Measurements from ENCODE around the gene DRD4. TPM values are rescaled to one million over a fixed set of nuclear protein-coding genes. Genes with fewer than 3 reads are reported as not detected.

The DRD4 gene
- total RNA-seq, 1 donor from 2014 or later = 0.49 TPM

- ChIA-PET POLR2A (interaction anchor here (0.6 to 3.8 kb wide), 15 partner anchors 11 to 211 kb away, joined by 3 to 27 read pairs (median 5); partner anchors contain the start of genes DEAF1, GATD1, HRAS and LRRC56), CTCF (no interaction called here)
- ATAC-seq (ENCODE audit: low read depth) (no peak), DNase-seq (no peak)
- H3K9me3 Mint-ChIP-seq = no peaks in the 10 kb centered on the region
- H3K36me3 Mint-ChIP-seq (ENCODE audit: low read depth) = peaks cover 16% of the 10 kb centered on the region
- no peaks in the 10 kb centered on the region for H3K27me3 Mint-ChIP-seq
- H3K27ac Mint-ChIP-seq = peak overlapping the region; percentile 88
- TF ChIP-seq CTCF (IDR thresholded peaks at IDR 0.05) = no peak
- intact Hi-C loops (cut with micrococcal nuclease) = loop anchor here (1.0 to 10.0 kb wide), 5 partner anchors 20 to 1238 kb away; partner anchors contain the start of genes DEAF1, DRD4, LSP1 and TMEM80
- peaks cover 25% of the 10 kb centered on the region for H3K4me1 Mint-ChIP-seq
- peak overlapping the region; percentile 90 for H3K4me3 Mint-ChIP-seq
These were observed 20.5 kb upstream of the DRD4 start for GRCh38 chr11:616320-617198.

GRCh38 chr11:617199-617911 lies 19.7 kb upstream of the DRD4 start:
- no peak for TF ChIP-seq CTCF (IDR thresholded peaks at IDR 0.05)
- Mint-ChIP-seq H3K36me3 (ENCODE audit: low read depth) (peaks cover 8% of the 10 kb centered on the region), H3K27ac (peak overlapping the region; percentile 30), H3K9me3 (no peaks in the 10 kb centered on the region), H3K27me3 (no peaks in the 10 kb centered on the region), H3K4me1 (peaks cover 23% of the 10 kb centered on the region), H3K4me3 (no peak overlapping the region)
- intact Hi-C loops (cut with micrococcal nuclease) = loop anchor here (2.0 to 10.0 kb wide), 4 partner anchors 19 to 1237 kb away; partner anchors contain the start of genes DRD4 and LSP1
- POLR2A ChIA-PET = interaction anchor here (0.6 kb wide), 1 partner anchor 317 kb away, joined by 3 read pairs; no protein-coding TSS in a partner anchor
- ATAC-seq (ENCODE audit: low read depth) (no peak), DNase-seq (no peak)
- CTCF ChIA-PET = no interaction called here

GRCh38 chr11:617912-618682 lies 19.0 kb upstream of the DRD4 start:
- POLR2A ChIA-PET = interaction anchor here (0.6 kb wide), 1 partner anchor 317 kb away, joined by 3 read pairs; no protein-coding TSS in a partner anchor
- no peak for TF ChIP-seq CTCF (IDR thresholded peaks at IDR 0.05)
- CTCF ChIA-PET = no interaction called here
- ATAC-seq (ENCODE audit: low read depth) (no peak), DNase-seq (no peak)
- Mint-ChIP-seq H3K36me3 (ENCODE audit: low read depth) (peaks cover 5% of the 10 kb centered on the region), H3K27me3 (no peaks in the 10 kb centered on the region), H3K9me3 (no peaks in the 10 kb centered on the region), H3K4me1 (peaks cover 23% of the 10 kb centered on the region), H3K4me3 (no peak overlapping the region), H3K27ac (peak overlapping the region; percentile 30)
- intact Hi-C loops (cut with micrococcal nuclease) = loop anchor here (2.0 to 10.0 kb wide), 4 partner anchors 19 to 1237 kb away; partner anchors contain the start of genes DRD4 and LSP1

GRCh38 chr11:618856-619627 lies 18.0 kb upstream of the DRD4 start:
- intact Hi-C loops (cut with micrococcal nuclease) = loop anchor here (5.0 to 10.0 kb wide), 2 partner anchors 108 to 1236 kb away; partner anchors contain the start of gene LSP1
- peaks cover 3% of the 10 kb centered on the region for H3K36me3 Mint-ChIP-seq (ENCODE audit: low read depth)
- no peak overlapping the region for H3K4me3 Mint-ChIP-seq
- H3K27ac Mint-ChIP-seq = no peak overlapping the region
- peaks cover 23% of the 10 kb centered on the region for H3K4me1 Mint-ChIP-seq
- no peaks in the 10 kb centered on the region for H3K9me3 Mint-ChIP-seq
- no peak for TF ChIP-seq CTCF (IDR thresholded peaks at IDR 0.05)
- peaks cover 3% of the 10 kb centered on the region for H3K27me3 Mint-ChIP-seq
- CTCF ChIA-PET = no interaction called here
- no peak for DNase-seq
- ATAC-seq (ENCODE audit: low read depth) = no peak
- POLR2A ChIA-PET = no interaction called here
